GM23338 (cell line): ENCODE results near the gene KIF1A. TPM values are rescaled to one million over a fixed set of nuclear protein-coding genes. Genes with fewer than 3 reads are reported as not detected.

Experiments
- ATAC-seq: fragments of 200-7000 bp; cut with Tn5 transposase; 3 replicates; pipeline ENCODE4 v1.9.1; 2020
- DNase-seq: peaks from one replicate; pipeline ENCODE4 v3.0.0-alpha.2; 2015; ENCODE audit warnings: low spot score
- H2AFZ ChIP-seq: fragments of 200-600 bp; sonication (generic); 2 replicates; pipeline ENCODE4 v1.8.0; 2016; ENCODE audit warnings: antibody characterized with exemption, mild to moderate bottlenecking, moderate library complexity
- H3F3A ChIP-seq: fragments of 200-600 bp; sonication (generic); replicated peaks from 2 replicates; pipeline ENCODE4 v1.8.0; 2017; ENCODE audit warnings: antibody characterized with exemption, mixed run types, low read depth
- H3K27ac ChIP-seq: fragments of 200-600 bp; sonication (generic); 2 replicates; pipeline ENCODE4 v1.6.1; 2016; ENCODE audit warnings: low read depth
- H3K27me3 ChIP-seq: fragments of 200-600 bp; sonication (generic); 2 replicates; pipeline ENCODE4 v1.8.0; 2016; ENCODE audit warnings: mild to moderate bottlenecking, mixed run types, moderate library complexity; ENCODE audit not compliant: insufficient read depth
- H3K36me3 ChIP-seq: fragments of 200-600 bp; sonication (generic); 2 replicates; pipeline ENCODE4 v1.8.0; 2016; ENCODE audit warnings: mild to moderate bottlenecking; ENCODE audit not compliant: insufficient read depth
- H3K4me1 ChIP-seq: fragments of 200-600 bp; sonication (generic); 2 replicates; pipeline ENCODE4 v1.8.0; 2016; ENCODE audit warnings: mild to moderate bottlenecking, moderate library complexity; ENCODE audit not compliant: insufficient read depth
- H3K4me2 ChIP-seq: fragments of 200-600 bp; sonication (generic); 2 replicates; pipeline ENCODE4 v1.7.1; 2017; ENCODE audit warnings: mixed run types
- H3K4me3 ChIP-seq: fragments of 200-600 bp; sonication (generic); 2 replicates; pipeline ENCODE4 v1.6.1; 2016; ENCODE audit warnings: mixed run types
- H3K79me2 ChIP-seq: fragments of 200-600 bp; sonication (generic); replicated peaks from 2 replicates; pipeline ENCODE4 v1.8.0; 2017; ENCODE audit warnings: mild to moderate bottlenecking; ENCODE audit not compliant: insufficient read depth
- H3K9me2 ChIP-seq: fragments of 200-600 bp; sonication (generic); 2 replicates; pipeline ENCODE4 v1.8.0; 2017; ENCODE audit not compliant: insufficient read depth
- H4K20me1 ChIP-seq: fragments of 200-600 bp; sonication (generic); replicated peaks from 2 replicates; pipeline ENCODE4 v1.8.0; 2017; ENCODE audit warnings: mild to moderate bottlenecking; ENCODE audit not compliant: insufficient read depth
- H3K27ac Mint-ChIP-seq: 2 replicates; pipeline ENCODE4 v1.8.0; 2020; ENCODE audit warnings: inconsistent platforms, mild to moderate bottlenecking, moderate library complexity, mixed read lengths
- H3K27me3 Mint-ChIP-seq: 3 replicates; pipeline ENCODE4 v1.8.0; 2022; ENCODE audit warnings: low read depth, mild to moderate bottlenecking, moderate library complexity, mixed read lengths, inconsistent platforms; ENCODE audit not compliant: insufficient read depth, poor library complexity
- H3K36me3 Mint-ChIP-seq: 3 replicates; pipeline ENCODE4 v1.8.0; 2021; ENCODE audit warnings: low read depth, mild to moderate bottlenecking, inconsistent platforms, moderate library complexity, mixed read lengths
- H3K4me1 Mint-ChIP-seq: 3 replicates; pipeline ENCODE4 v1.8.0; 2020; ENCODE audit warnings: mild to moderate bottlenecking, inconsistent platforms, mixed read lengths
- H3K4me3 Mint-ChIP-seq: 3 replicates; pipeline ENCODE4 v1.8.0; 2021; ENCODE audit warnings: moderate library complexity, mild to moderate bottlenecking, inconsistent platforms, mixed read lengths
- H3K9me3 Mint-ChIP-seq: 3 replicates; pipeline ENCODE4 v1.8.0; 2020; ENCODE audit warnings: moderate library complexity, mild to moderate bottlenecking, inconsistent platforms, mixed read lengths
- CREB1 ChIP-seq: fragments of 250-450 bp; sonication (Bioruptor Pico); IDR thresholded peaks from 2 replicates; pipeline ENCODE4 v1.5.0; 2020; ENCODE audit warnings: low read depth, mild to moderate bottlenecking, moderate library complexity
- EZH2 ChIP-seq: fragments of 200-600 bp; sonication (generic); IDR thresholded peaks from one replicate; pipeline ENCODE4 v1.8.0; 2017; ENCODE audit warnings: antibody characterized with exemption, mild to moderate bottlenecking, low read depth; ENCODE audit not compliant: unreplicated experiment
- EZH2phosphoT487 ChIP-seq: fragments of 200-600 bp; sonication (generic); IDR thresholded peaks from one replicate; pipeline ENCODE4 v1.8.1; 2018; ENCODE audit warnings: antibody characterized with exemption; ENCODE audit not compliant: unreplicated experiment
- JUNB ChIP-seq: IDR thresholded peaks from one replicate; pipeline ENCODE4 v1.6.1; 2016; ENCODE audit warnings: antibody characterized with exemption; ENCODE audit not compliant: unreplicated experiment
- NANOG ChIP-seq: IDR thresholded peaks from 2 replicates; pipeline ENCODE4 v1.6.1; 2016; ENCODE audit warnings: antibody characterized with exemption, borderline replicate concordance
- POLR2AphosphoS5 ChIP-seq: IDR thresholded peaks from 2 replicates; pipeline ENCODE4 v1.6.1; 2016; ENCODE audit warnings: antibody characterized with exemption, low read depth
- ZNF114 ChIP-seq: fragments of 250-450 bp; sonication (Bioruptor Pico); IDR thresholded peaks from 2 replicates; pipeline ENCODE4 v1.5.0; 2020; ENCODE audit warnings: mild to moderate bottlenecking, moderate library complexity
- ZNF331 ChIP-seq: fragments of 250-450 bp; sonication (Bioruptor Pico); IDR thresholded peaks from 2 replicates; pipeline ENCODE4 v1.5.0; 2020; ENCODE audit warnings: low read depth, mild to moderate bottlenecking, moderate library complexity
- polyA plus RNA-seq: library from polyadenylated mRNA; unstranded; fragments of >200 nt; fragmentation: Nextera tagmentation; extraction: Ambion mirVana; gene quantifications from 2 replicates; pipeline ENCODE4 v1.2.1, GENCODE V29; 2016
- total RNA-seq: library from RNA; depleted of rRNA; stranded (reverse); fragments of >200 nt; shearing (Covaris generic); gene quantifications from 2 replicates; pipeline ENCODE4 v1.2.3, GENCODE V29; 2014
- TF ChIP-seq, protein P1 (sequence below): IDR thresholded peaks from 2 replicates; pipeline ENCODE4 v1.6.1; 2016; ENCODE audit warnings: antibody characterized with exemption
- TF ChIP-seq, protein P2 (sequence below), 2 experiments: fragments of 200-600 bp in 1 of 2; sonication (generic) in 1 of 2; conservative IDR thresholded peaks; 2 replicates each; pipeline versions ENCODE4 v1.5.1 to v1.6.1; 2016 to 2017; ENCODE audit warnings: antibody characterized with exemption in 2 of 2, low read depth in 2 of 2, mild to moderate bottlenecking in 2 of 2, moderate library complexity in 1 of 2
- TF ChIP-seq, protein P3 (sequence below): IDR thresholded peaks from one replicate; pipeline ENCODE4 v1.6.1; 2018; ENCODE audit warnings: antibody characterized with exemption; ENCODE audit not compliant: unreplicated experiment

Gene KIF1A
- total and polyA plus RNA-seq, 2 experiments from 2014 or later = 169 to 214 TPM

DNA sequence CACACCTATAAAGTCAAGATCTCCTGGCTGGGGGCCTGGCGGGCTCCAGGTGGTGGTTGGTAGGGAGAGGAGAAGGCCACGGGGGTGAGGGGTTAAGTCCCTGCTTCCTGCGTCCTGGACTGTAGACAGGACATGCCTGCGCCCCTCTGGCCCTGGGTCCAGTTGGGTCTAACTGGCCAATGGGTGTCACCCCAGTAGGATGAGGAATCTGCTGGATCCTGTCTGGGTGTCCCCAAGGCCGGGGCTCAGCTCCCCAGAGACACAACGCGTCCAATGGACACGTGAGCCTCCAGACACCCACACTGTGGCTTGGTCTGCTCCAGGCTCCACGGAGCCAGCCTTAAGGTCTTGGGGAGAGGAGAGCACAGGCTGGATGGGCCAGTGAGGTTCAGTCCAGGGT lies 108.7 kb downstream of the KIF1A start (continued):
- TF ChIP-seq, protein P1, sequence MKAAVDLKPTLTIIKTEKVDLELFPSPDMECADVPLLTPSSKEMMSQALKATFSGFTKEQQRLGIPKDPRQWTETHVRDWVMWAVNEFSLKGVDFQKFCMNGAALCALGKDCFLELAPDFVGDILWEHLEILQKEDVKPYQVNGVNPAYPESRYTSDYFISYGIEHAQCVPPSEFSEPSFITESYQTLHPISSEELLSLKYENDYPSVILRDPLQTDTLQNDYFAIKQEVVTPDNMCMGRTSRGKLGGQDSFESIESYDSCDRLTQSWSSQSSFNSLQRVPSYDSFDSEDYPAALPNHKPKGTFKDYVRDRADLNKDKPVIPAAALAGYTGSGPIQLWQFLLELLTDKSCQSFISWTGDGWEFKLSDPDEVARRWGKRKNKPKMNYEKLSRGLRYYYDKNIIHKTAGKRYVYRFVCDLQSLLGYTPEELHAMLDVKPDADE = no peak
- TF ChIP-seq JUNB = no peak
- no peak for TF ChIP-seq ZNF331 (CRISPR knock-in tag)

DNA sequence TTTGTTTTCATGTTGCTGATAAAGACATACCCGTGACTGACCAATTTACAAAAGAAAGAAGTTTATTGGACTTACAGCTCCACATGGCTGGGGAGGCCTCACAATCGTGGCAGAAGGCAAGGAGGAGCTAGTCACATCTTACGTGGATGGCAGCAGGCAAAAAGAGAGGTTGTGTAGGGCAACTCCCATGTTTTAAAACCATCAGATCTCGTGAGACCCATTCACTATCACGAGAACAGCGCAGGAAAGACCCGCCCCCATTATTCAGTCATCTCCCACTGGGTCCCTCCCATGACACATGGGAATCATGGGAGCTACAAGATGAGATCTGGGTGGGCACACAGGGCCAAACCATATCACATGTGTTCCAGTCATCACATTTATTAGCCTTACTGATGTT lies 111.6 kb downstream of the KIF1A start:
- Histone ChIP-seq H3K36me3 (no peaks in the 10 kb centered on the region), H3F3A (no peaks in the 10 kb centered on the region), H3K4me1 (no peaks in the 10 kb centered on the region), H3K27me3 (no peaks in the 10 kb centered on the region), H3K4me3 (no peak overlapping the region), H3K4me2 (no peak overlapping the region), H3K9me2 (no peaks in the 10 kb centered on the region), H4K20me1 (no peaks in the 10 kb centered on the region; the same call in 1 of the 2 replicates), H3K27ac (no peak overlapping the region), H2AFZ (no peak overlapping the region), H3K79me2 (no peaks in the 10 kb centered on the region)
- Mint-ChIP-seq H3K36me3 (no peaks in the 10 kb centered on the region; the same call in 2 of the 3 replicates), H3K9me3 (no peaks in the 10 kb centered on the region), H3K27ac (no peak overlapping the region), H3K4me3 (no peak overlapping the region), H3K4me1 (peaks cover 3% of the 10 kb centered on the region; the same call in 1 of the 3 replicates), H3K27me3 (peaks cover 33% of the 10 kb centered on the region)
- DNase-seq (no peak), ATAC-seq (no peak)
- TF ChIP-seq POLR2AphosphoS5 (no peak), EZH2 (no peak)
- TF ChIP-seq, protein P2, sequence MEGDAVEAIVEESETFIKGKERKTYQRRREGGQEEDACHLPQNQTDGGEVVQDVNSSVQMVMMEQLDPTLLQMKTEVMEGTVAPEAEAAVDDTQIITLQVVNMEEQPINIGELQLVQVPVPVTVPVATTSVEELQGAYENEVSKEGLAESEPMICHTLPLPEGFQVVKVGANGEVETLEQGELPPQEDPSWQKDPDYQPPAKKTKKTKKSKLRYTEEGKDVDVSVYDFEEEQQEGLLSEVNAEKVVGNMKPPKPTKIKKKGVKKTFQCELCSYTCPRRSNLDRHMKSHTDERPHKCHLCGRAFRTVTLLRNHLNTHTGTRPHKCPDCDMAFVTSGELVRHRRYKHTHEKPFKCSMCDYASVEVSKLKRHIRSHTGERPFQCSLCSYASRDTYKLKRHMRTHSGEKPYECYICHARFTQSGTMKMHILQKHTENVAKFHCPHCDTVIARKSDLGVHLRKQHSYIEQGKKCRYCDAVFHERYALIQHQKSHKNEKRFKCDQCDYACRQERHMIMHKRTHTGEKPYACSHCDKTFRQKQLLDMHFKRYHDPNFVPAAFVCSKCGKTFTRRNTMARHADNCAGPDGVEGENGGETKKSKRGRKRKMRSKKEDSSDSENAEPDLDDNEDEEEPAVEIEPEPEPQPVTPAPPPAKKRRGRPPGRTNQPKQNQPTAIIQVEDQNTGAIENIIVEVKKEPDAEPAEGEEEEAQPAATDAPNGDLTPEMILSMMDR (conservative IDR thresholded peaks at IDR 0.05; ENCODE audit: low read depth in 2 of 2) = no peak

DNA sequence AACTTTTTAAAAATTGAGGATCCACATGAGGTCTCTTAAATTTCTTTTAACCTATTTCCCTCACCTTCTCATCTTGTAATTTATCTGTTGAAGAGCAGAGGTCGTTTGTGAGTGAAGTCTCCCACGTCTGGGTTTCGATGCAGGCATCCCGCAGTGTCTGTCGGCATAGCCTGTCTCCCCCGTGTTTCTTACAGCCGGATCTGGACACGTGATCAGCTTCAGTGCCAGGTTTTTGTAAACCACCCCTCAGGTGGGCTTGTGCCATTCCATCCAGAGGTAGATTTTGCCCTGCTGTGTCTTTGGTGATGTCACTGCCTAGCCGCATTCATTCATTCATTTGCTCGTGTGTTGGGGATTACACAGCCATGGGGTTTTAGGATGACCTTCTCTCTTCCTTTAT lies 112.2 kb downstream of the KIF1A start:
- H2AFZ ChIP-seq = no peak overlapping the region
- no peaks in the 10 kb centered on the region for H3K9me3 Mint-ChIP-seq
- H3K4me3 Mint-ChIP-seq = no peak overlapping the region
- H3K9me2 ChIP-seq = no peaks in the 10 kb centered on the region
- H3K4me2 ChIP-seq = no peak overlapping the region
- H3K4me1 ChIP-seq = no peaks in the 10 kb centered on the region
- H3K36me3 Mint-ChIP-seq = no peaks in the 10 kb centered on the region
- H3K27ac Mint-ChIP-seq = no peak overlapping the region
- H3K27ac ChIP-seq = no peak overlapping the region
- H3K4me3 ChIP-seq = no peak overlapping the region
- H3K36me3 ChIP-seq = no peaks in the 10 kb centered on the region
- peaks cover 3% of the 10 kb centered on the region; the same call in 1 of the 3 replicates for H3K4me1 Mint-ChIP-seq
- H3K27me3 ChIP-seq = no peaks in the 10 kb centered on the region
- ATAC-seq = no peak
- H4K20me1 ChIP-seq = no peaks in the 10 kb centered on the region; the same call in 1 of the 2 replicates
- peaks cover 27% of the 10 kb centered on the region for H3K27me3 Mint-ChIP-seq
- H3K79me2 ChIP-seq = no peaks in the 10 kb centered on the region
- H3F3A ChIP-seq = no peaks in the 10 kb centered on the region
- DNase-seq = no peak
- TF ChIP-seq EZH2phosphoT487 = no peak
- TF ChIP-seq, protein P1 = no peak
- TF ChIP-seq JUNB = no peak
- TF ChIP-seq ZNF114 = no peak
- no peak for TF ChIP-seq POLR2AphosphoS5
- TF ChIP-seq, protein P2 (conservative IDR thresholded peaks at IDR 0.05; ENCODE audit: low read depth in 2 of 2) = no peak
- TF ChIP-seq CREB1 (CRISPR knock-in tag) = no peak
- no peak for TF ChIP-seq NANOG
- TF ChIP-seq, protein P3, sequence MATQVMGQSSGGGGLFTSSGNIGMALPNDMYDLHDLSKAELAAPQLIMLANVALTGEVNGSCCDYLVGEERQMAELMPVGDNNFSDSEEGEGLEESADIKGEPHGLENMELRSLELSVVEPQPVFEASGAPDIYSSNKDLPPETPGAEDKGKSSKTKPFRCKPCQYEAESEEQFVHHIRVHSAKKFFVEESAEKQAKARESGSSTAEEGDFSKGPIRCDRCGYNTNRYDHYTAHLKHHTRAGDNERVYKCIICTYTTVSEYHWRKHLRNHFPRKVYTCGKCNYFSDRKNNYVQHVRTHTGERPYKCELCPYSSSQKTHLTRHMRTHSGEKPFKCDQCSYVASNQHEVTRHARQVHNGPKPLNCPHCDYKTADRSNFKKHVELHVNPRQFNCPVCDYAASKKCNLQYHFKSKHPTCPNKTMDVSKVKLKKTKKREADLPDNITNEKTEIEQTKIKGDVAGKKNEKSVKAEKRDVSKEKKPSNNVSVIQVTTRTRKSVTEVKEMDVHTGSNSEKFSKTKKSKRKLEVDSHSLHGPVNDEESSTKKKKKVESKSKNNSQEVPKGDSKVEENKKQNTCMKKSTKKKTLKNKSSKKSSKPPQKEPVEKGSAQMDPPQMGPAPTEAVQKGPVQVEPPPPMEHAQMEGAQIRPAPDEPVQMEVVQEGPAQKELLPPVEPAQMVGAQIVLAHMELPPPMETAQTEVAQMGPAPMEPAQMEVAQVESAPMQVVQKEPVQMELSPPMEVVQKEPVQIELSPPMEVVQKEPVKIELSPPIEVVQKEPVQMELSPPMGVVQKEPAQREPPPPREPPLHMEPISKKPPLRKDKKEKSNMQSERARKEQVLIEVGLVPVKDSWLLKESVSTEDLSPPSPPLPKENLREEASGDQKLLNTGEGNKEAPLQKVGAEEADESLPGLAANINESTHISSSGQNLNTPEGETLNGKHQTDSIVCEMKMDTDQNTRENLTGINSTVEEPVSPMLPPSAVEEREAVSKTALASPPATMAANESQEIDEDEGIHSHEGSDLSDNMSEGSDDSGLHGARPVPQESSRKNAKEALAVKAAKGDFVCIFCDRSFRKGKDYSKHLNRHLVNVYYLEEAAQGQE = no peak
